ENCODE data around the gene LZTS2. TPM values are rescaled to one million over a fixed set of nuclear protein-coding genes. Genes with fewer than 3 reads are reported as not detected.

LZTS2 gene
- total and polyA plus RNA-seq, 4 donors, result 2.1 to 10.3 (median 9.5) TPM

- Histone ChIP-seq H3K27ac (ENCODE audit: low read depth in 1 of 2, low read length in 2 of 2) (no peak overlapping the region), H3K9ac (ENCODE audit: low read depth in 1 of 2, low read length in 2 of 2) (no peak overlapping the region), H3K27me3 (ENCODE audit: control insufficient read depth in 4 of 4, insufficient read depth in 4 of 4, low read length in 3 of 4) (peaks cover 0 to 2% (median under 1%) of the 10 kb centered on the region in 4 donors), H3K9me3 (ENCODE audit: control insufficient read depth in 4 of 4, low read length in 3 of 4) (no peaks in the 10 kb centered on the region), H3K36me3 (ENCODE audit: control insufficient read depth in 4 of 4, insufficient read depth in 3 of 4, low read depth in 1 of 4, low read length in 3 of 4) (no peaks in the 10 kb centered on the region), H3K4me3 (ENCODE audit: low read depth in 1 of 3, low read length in 3 of 3) (no peak overlapping the region), H3K4me1 (ENCODE audit: control insufficient read depth in 4 of 4, insufficient read depth in 4 of 4, low read length in 3 of 4) (peaks cover 2 to 13% (median 3%) of the 10 kb centered on the region in 4 donors)
- no peak for TF ChIP-seq HNF4A (conservative IDR thresholded peaks at IDR 0.05)
- TF ChIP-seq GABPA (IDR thresholded peaks at IDR 0.05 in 1 of 2, conservative IDR thresholded peaks at IDR 0.05 in 1 of 2), result no peak
- TF ChIP-seq FOXA1 (IDR thresholded peaks at IDR 0.05), result no peak
- TF ChIP-seq REST (IDR thresholded peaks at IDR 0.05), result no peak
- no peak for TF ChIP-seq RAD21 (IDR thresholded peaks at IDR 0.05)
- no peak for TF ChIP-seq JUND (IDR thresholded peaks at IDR 0.05)
- TF ChIP-seq CTCF (IDR thresholded peaks at IDR 0.05; ENCODE audit: low read depth, low read length, missing input control), result no peak
- DNase-seq (ENCODE audit: low spot score), result no peak
- 55% methylated on average over 7 of the region's 7 CpGs for WGBS
These were observed 15.5 kb downstream of the LZTS2 start for GRCh38 chr10:101014966-101015581.

- H3K9ac ChIP-seq (ENCODE audit: low read depth in 1 of 2, low read length in 2 of 2), result no peak overlapping the region
- peaks cover 0 to 2% (median under 1%) of the 10 kb centered on the region in 4 donors for H3K27me3 ChIP-seq (ENCODE audit: control insufficient read depth in 4 of 4, insufficient read depth in 4 of 4, low read length in 3 of 4)
- no peak overlapping the region for H3K4me3 ChIP-seq (ENCODE audit: low read depth in 1 of 3, low read length in 3 of 3)
- DNase-seq (ENCODE audit: low spot score), result no peak
- H3K4me1 ChIP-seq (ENCODE audit: control insufficient read depth in 4 of 4, insufficient read depth in 4 of 4, low read length in 3 of 4), result peaks cover 2 to 13% (median 3%) of the 10 kb centered on the region in 4 donors
- H3K36me3 ChIP-seq (ENCODE audit: control insufficient read depth in 4 of 4, insufficient read depth in 3 of 4, low read depth in 1 of 4, low read length in 3 of 4), result no peaks in the 10 kb centered on the region
- H3K9me3 ChIP-seq (ENCODE audit: control insufficient read depth in 4 of 4, low read length in 3 of 4), result no peaks in the 10 kb centered on the region
- 88% methylated on average over 8 of the region's 8 CpGs for WGBS
- H3K27ac ChIP-seq (ENCODE audit: low read depth in 1 of 2, low read length in 2 of 2), result no peak overlapping the region
- no peak for TF ChIP-seq SP1 (IDR thresholded peaks at IDR 0.05)
- TF ChIP-seq GABPA (IDR thresholded peaks at IDR 0.05 in 1 of 2, conservative IDR thresholded peaks at IDR 0.05 in 1 of 2), result no peak
- no peak for TF ChIP-seq NR2F2 (IDR thresholded peaks at IDR 0.05)
- no peak for TF ChIP-seq FOXA2 (IDR thresholded peaks at IDR 0.05)
- no peak for TF ChIP-seq HNF4A (conservative IDR thresholded peaks at IDR 0.05)
- no peak for TF ChIP-seq REST (IDR thresholded peaks at IDR 0.05)
- TF ChIP-seq HNF4G (IDR thresholded peaks at IDR 0.05), result no peak
- no peak for TF ChIP-seq MAX (IDR thresholded peaks at IDR 0.05)
- no peak for TF ChIP-seq RAD21 (IDR thresholded peaks at IDR 0.05)
These were observed 16.0 kb downstream of the LZTS2 start for GRCh38 chr10:101015582-101015973.
